ENCODE results near the gene CMSS1. TPM values are rescaled to one million over a fixed set of nuclear protein-coding genes. Genes with fewer than 3 reads are reported as not detected.

Gene CMSS1
- total and polyA plus RNA-seq, 2 of the 13 experiments (the other 11 are each of a cell fraction or from before 2014, with no cell fraction given): 6.4 to 48.7 TPM

DNA sequence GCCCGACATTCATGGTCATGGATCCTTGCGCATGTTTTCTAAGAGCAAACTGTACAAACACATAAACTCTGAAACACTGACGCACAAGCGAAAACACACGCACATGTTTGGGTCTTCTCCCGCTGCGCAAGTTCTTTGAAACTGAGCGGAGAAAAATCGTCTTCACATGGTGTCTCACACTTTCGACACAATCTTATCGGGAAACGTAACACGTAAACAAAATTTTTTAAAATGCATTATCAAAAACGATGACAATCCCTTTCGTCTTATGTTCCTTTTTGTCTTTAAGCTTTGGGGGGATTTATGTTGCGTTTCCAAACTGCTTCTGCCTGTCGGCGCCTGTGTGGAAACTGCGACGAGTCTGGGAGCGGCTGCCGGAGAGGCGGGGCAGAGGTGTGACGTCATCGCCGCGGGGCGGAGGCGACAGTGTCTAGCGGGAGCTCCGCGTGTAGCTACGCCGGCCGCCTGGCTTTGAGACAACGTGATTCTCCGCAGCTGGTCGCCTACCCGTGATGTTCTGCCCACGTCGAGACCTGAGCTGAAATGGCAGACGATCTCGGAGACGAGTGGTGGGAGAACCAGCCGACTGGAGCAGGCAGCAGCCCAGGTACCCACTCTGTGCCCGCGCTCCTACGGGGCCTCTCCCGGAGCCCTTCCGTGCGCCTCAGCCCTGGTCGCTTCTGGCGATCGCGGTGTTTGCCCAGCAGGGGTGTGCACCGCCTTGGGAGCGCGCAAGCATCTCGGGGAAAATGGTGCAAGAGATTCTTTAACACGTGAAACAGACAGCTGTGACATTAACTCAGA is at the start of gene CMSS1 (continued):
- TF ChIP-seq ZNF570 (CRISPR knock-in tag; IDR thresholded peaks at IDR 0.05; ENCODE audit: borderline replicate concordance) (no peak), ZNF652 (CRISPR knock-in tag; IDR thresholded peaks at IDR 0.05; ENCODE audit: borderline replicate concordance, low read depth) (peak; percentile 29; the same call in 1 of the 2 replicates), HNRNPK (IDR thresholded peaks at IDR 0.05; ENCODE audit: low read depth, low read length, poor library complexity, severe bottlenecking) (no peak), ZSCAN9 (CRISPR knock-in tag; IDR thresholded peaks at IDR 0.05; ENCODE audit: borderline replicate concordance) (peak; percentile 51; the same call in 1 of the 2 replicates), ZBTB38 (CRISPR knock-in tag; IDR thresholded peaks at IDR 0.05) (no peak), ZNF598 (CRISPR knock-in tag; IDR thresholded peaks at IDR 0.05; ENCODE audit: borderline replicate concordance) (peak; percentile 92), PITX1 (CRISPR knock-in tag; IDR thresholded peaks at IDR 0.05) (peak; percentile 32; the same call in 1 of the 2 replicates), PHF20 (CRISPR knock-in tag; IDR thresholded peaks at IDR 0.05) (peak; percentile 88), SUZ12 (IDR thresholded peaks at IDR 0.05; ENCODE audit: low read depth, low read length) (no peak), CC2D1A (CRISPR knock-in tag; IDR thresholded peaks at IDR 0.05) (no peak), ZNF501 (CRISPR knock-in tag; IDR thresholded peaks at IDR 0.05) (peak; percentile 96), ZNF614 (CRISPR knock-in tag; IDR thresholded peaks at IDR 0.05; ENCODE audit: borderline replicate concordance) (peak; percentile 37; the same call in 1 of the 2 replicates), ZNF138 (CRISPR knock-in tag; IDR thresholded peaks at IDR 0.05; ENCODE audit: low read depth) (0 out of 2 replicates have a peak, but pooled peaks have one; percentile 75), ASH2L (IDR thresholded peaks at IDR 0.05; ENCODE audit: insufficient read length, low read depth, low read length) (peak; percentile 100), MLLT10 (CRISPR knock-in tag; IDR thresholded peaks at IDR 0.05) (no peak), ZNF264 (CRISPR knock-in tag; IDR thresholded peaks at IDR 0.05) (no peak), MTF1 (CRISPR knock-in tag; IDR thresholded peaks at IDR 0.05) (no peak), MAF1 (CRISPR knock-in tag; IDR thresholded peaks at IDR 0.05; ENCODE audit: borderline replicate concordance) (0 out of 2 replicates have a peak, but pooled peaks have one; percentile 65)
- TF ChIP-seq, protein P1, sequence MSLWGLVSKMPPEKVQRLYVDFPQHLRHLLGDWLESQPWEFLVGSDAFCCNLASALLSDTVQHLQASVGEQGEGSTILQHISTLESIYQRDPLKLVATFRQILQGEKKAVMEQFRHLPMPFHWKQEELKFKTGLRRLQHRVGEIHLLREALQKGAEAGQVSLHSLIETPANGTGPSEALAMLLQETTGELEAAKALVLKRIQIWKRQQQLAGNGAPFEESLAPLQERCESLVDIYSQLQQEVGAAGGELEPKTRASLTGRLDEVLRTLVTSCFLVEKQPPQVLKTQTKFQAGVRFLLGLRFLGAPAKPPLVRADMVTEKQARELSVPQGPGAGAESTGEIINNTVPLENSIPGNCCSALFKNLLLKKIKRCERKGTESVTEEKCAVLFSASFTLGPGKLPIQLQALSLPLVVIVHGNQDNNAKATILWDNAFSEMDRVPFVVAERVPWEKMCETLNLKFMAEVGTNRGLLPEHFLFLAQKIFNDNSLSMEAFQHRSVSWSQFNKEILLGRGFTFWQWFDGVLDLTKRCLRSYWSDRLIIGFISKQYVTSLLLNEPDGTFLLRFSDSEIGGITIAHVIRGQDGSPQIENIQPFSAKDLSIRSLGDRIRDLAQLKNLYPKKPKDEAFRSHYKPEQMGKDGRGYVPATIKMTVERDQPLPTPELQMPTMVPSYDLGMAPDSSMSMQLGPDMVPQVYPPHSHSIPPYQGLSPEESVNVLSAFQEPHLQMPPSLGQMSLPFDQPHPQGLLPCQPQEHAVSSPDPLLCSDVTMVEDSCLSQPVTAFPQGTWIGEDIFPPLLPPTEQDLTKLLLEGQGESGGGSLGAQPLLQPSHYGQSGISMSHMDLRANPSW (CRISPR knock-in tag; IDR thresholded peaks at IDR 0.05; ENCODE audit: borderline replicate concordance): no peak
- TF ChIP-seq, protein P2, sequence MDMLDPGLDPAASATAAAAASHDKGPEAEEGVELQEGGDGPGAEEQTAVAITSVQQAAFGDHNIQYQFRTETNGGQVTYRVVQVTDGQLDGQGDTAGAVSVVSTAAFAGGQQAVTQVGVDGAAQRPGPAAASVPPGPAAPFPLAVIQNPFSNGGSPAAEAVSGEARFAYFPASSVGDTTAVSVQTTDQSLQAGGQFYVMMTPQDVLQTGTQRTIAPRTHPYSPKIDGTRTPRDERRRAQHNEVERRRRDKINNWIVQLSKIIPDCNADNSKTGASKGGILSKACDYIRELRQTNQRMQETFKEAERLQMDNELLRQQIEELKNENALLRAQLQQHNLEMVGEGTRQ (IDR thresholded peaks at IDR 0.05; ENCODE audit: low read depth, low read length): no peak
- TF ChIP-seq, protein P2 (CRISPR knock-in tag; IDR thresholded peaks at IDR 0.05; ENCODE audit: borderline replicate concordance): no peak
- TF ChIP-seq, protein P3, sequence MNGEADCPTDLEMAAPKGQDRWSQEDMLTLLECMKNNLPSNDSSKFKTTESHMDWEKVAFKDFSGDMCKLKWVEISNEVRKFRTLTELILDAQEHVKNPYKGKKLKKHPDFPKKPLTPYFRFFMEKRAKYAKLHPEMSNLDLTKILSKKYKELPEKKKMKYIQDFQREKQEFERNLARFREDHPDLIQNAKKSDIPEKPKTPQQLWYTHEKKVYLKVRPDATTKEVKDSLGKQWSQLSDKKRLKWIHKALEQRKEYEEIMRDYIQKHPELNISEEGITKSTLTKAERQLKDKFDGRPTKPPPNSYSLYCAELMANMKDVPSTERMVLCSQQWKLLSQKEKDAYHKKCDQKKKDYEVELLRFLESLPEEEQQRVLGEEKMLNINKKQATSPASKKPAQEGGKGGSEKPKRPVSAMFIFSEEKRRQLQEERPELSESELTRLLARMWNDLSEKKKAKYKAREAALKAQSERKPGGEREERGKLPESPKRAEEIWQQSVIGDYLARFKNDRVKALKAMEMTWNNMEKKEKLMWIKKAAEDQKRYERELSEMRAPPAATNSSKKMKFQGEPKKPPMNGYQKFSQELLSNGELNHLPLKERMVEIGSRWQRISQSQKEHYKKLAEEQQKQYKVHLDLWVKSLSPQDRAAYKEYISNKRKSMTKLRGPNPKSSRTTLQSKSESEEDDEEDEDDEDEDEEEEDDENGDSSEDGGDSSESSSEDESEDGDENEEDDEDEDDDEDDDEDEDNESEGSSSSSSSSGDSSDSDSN (CRISPR knock-in tag; IDR thresholded peaks at IDR 0.05): peak; percentile 84

Data from HepG2 (cell line).